Chondrocyte (in vitro differentiated cells): ENCODE measurements around the gene OR2K2. TPM values are rescaled to one million over a fixed set of nuclear protein-coding genes. Genes with fewer than 3 reads are reported as not detected.

Experiments used
- total RNA-seq: library from RNA; stranded (reverse); gene quantifications from 3 replicates; pipeline ENCODE4 v1.2.1, GENCODE V29; 2021

The OR2K2 gene
- total RNA-seq, 1 donor from 2014 or later = not detected

Other genes with a start within 250 kb of the OR2K2 start
- 108 to 118 TPM (median 113 TPM) in 3 replicates for gene ECPAS, start 154.2 kb upstream of the OR2K2 start, total RNA-seq
- 2.2 to 3.5 TPM (median 2.4 TPM) in 3 replicates for gene ZNF483, start 195.0 kb upstream of the OR2K2 start, total RNA-seq